ENCODE data around the gene AURKA. TPM values are rescaled to one million over a fixed set of nuclear protein-coding genes. Genes with fewer than 3 reads are reported as not detected.

Gene AURKA
- polyA plus RNA-seq, 1 of the 3 experiments (the other 2 are of a cell fraction) = 24.6 TPM

GRCh38 chr20:56420940-56421688 lies 29.1 kb upstream of the AURKA start:
- Histone ChIP-seq H2AFZ (ENCODE audit: low read depth) (no peak overlapping the region), H3K4me2 (no peak overlapping the region), H3K36me3 (replicated peaks in 1 of 2; ENCODE audit: control insufficient read depth in 1 of 2, insufficient read depth in 2 of 2, low read length in 1 of 2) (no peaks in the 10 kb centered on the region), H3F3A (replicated peaks; ENCODE audit: insufficient read depth) (peaks cover 3% of the 10 kb centered on the region), H3K27me3 (ENCODE audit: insufficient read depth) (no peaks in the 10 kb centered on the region), H3K4me3 (ENCODE audit: low read depth in 2 of 2, low read length in 1 of 2) (no peak overlapping the region), H3K9me2 (no peaks in the 10 kb centered on the region), H3K27ac (ENCODE audit: low read depth in 2 of 2, low read length in 1 of 2) (no peak overlapping the region), H3K4me1 (ENCODE audit: control insufficient read depth in 1 of 2, insufficient read depth in 2 of 2, low read depth in 1 of 2, low read length in 1 of 2) (peaks cover 0 to 16% of the 10 kb centered on the region in 2 experiments; a peak in 1 of 4 replicates), H4K20me1 (ENCODE audit: insufficient read depth) (no peaks in the 10 kb centered on the region), H3K79me2 (ENCODE audit: insufficient read depth) (no peaks in the 10 kb centered on the region), H3K9ac (no peak overlapping the region), H3K9me3 (no peaks in the 10 kb centered on the region)
- CTCF ChIA-PET = interaction anchor here (0.7 kb wide), 1 partner anchor 28 kb away, joined by 3 read pairs; no protein-coding TSS in a partner anchor
- no peak for TF ChIP-seq POLR2AphosphoS5 (IDR thresholded peaks at IDR 0.05; ENCODE audit: low read depth, low read length)
- no peak for DNase-seq
- 81% methylated on average over 11 of the region's 11 CpGs for WGBS (ENCODE audit: low lambda C conversion rate)
- POLR2A ChIA-PET = no interaction called here

DNA sequence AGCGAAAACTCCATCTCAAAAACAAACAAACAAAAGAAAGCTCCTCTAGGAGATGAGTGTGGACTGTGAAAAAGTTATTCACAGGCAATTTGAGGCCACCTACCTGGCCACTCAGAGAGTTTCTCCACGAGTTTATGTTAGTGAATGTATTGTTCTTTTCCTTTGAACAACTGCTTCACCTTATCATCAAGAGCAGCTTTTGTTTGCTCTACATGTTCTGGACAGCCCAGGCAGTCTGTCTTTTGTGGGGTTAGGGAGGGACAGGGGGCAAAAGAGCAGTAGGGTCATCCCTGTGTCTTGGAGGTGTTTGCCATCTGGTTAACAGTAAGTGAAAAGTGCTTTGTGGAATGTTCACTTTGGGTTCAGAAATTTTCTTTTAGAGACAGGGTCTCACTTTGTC lies 28.0 kb upstream of the AURKA start:
- peaks cover 3% of the 10 kb centered on the region for H3F3A ChIP-seq (replicated peaks; ENCODE audit: insufficient read depth)
- ChIA-PET CTCF (interaction anchor here (1.3 kb wide), 1 partner anchor 20 kb away, joined by 4 read pairs; no protein-coding TSS in a partner anchor), POLR2A (no interaction called here)
- H3K27ac ChIP-seq (ENCODE audit: low read depth in 2 of 2, low read length in 1 of 2) = no peak overlapping the region
- no peak overlapping the region for H2AFZ ChIP-seq (ENCODE audit: low read depth)
- no peak for DNase-seq
- no peak overlapping the region for H3K9ac ChIP-seq
- H4K20me1 ChIP-seq (ENCODE audit: insufficient read depth) = no peaks in the 10 kb centered on the region
- peaks cover 0 to 16% of the 10 kb centered on the region in 2 experiments; a peak in 1 of 4 replicates for H3K4me1 ChIP-seq (ENCODE audit: control insufficient read depth in 1 of 2, insufficient read depth in 2 of 2, low read depth in 1 of 2, low read length in 1 of 2)
- WGBS (ENCODE audit: low lambda C conversion rate) = 85% methylated on average over 2 of the region's 2 CpGs
- H3K27me3 ChIP-seq (ENCODE audit: insufficient read depth) = no peaks in the 10 kb centered on the region
- TF ChIP-seq ELF1 (IDR thresholded peaks at IDR 0.05) = no peak
- no peak for TF ChIP-seq SIN3A (IDR thresholded peaks at IDR 0.05; ENCODE audit: borderline replicate concordance, low read depth, low read length)
- TF ChIP-seq TAF1 (IDR thresholded peaks at IDR 0.05; ENCODE audit: borderline replicate concordance, low read depth, low read length) = no peak
- TF ChIP-seq MEF2A (IDR thresholded peaks at IDR 0.05; ENCODE audit: borderline replicate concordance, low read depth) = no peak
- TF ChIP-seq PBX3 (IDR thresholded peaks at IDR 0.05) = no peak
- TF ChIP-seq, protein P1, sequence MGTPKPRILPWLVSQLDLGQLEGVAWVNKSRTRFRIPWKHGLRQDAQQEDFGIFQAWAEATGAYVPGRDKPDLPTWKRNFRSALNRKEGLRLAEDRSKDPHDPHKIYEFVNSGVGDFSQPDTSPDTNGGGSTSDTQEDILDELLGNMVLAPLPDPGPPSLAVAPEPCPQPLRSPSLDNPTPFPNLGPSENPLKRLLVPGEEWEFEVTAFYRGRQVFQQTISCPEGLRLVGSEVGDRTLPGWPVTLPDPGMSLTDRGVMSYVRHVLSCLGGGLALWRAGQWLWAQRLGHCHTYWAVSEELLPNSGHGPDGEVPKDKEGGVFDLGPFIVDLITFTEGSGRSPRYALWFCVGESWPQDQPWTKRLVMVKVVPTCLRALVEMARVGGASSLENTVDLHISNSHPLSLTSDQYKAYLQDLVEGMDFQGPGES (IDR thresholded peaks at IDR 0.05; ENCODE audit: low read depth, low read length) = no peak
- TF ChIP-seq FOXM1 (IDR thresholded peaks at IDR 0.05; ENCODE audit: low read depth) = no peak
- TF ChIP-seq MXI1 (IDR thresholded peaks at IDR 0.05; ENCODE audit: low read depth, low read length) = no peak
- no peak for TF ChIP-seq NRF1 (IDR thresholded peaks at IDR 0.05; ENCODE audit: low read depth, low read length)
- TF ChIP-seq, protein P2, sequence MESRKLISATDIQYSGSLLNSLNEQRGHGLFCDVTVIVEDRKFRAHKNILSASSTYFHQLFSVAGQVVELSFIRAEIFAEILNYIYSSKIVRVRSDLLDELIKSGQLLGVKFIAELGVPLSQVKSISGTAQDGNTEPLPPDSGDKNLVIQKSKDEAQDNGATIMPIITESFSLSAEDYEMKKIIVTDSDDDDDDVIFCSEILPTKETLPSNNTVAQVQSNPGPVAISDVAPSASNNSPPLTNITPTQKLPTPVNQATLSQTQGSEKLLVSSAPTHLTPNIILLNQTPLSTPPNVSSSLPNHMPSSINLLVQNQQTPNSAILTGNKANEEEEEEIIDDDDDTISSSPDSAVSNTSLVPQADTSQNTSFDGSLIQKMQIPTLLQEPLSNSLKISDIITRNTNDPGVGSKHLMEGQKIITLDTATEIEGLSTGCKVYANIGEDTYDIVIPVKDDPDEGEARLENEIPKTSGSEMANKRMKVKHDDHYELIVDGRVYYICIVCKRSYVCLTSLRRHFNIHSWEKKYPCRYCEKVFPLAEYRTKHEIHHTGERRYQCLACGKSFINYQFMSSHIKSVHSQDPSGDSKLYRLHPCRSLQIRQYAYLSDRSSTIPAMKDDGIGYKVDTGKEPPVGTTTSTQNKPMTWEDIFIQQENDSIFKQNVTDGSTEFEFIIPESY (IDR thresholded peaks at IDR 0.05; ENCODE audit: borderline replicate concordance, low read depth) = no peak
- no peak for TF ChIP-seq YY1 (IDR thresholded peaks at IDR 0.05; ENCODE audit: low read depth)
- no peak for TF ChIP-seq EZH2phosphoT487 (IDR thresholded peaks at IDR 0.05; ENCODE audit: borderline replicate concordance, low read depth)
- no peak for TF ChIP-seq RFX5 (IDR thresholded peaks at IDR 0.05; ENCODE audit: low read length)
- TF ChIP-seq POLR2AphosphoS5 (IDR thresholded peaks at IDR 0.05; ENCODE audit: low read depth, low read length) = no peak
- TF ChIP-seq CHD2 (IDR thresholded peaks at IDR 0.05; ENCODE audit: low read length, partially characterized antibody) = no peak
- TF ChIP-seq GABPA (IDR thresholded peaks at IDR 0.05; ENCODE audit: low read depth) = no peak
- TF ChIP-seq USF2 (IDR thresholded peaks at IDR 0.05; ENCODE audit: borderline replicate concordance, low read depth, low read length) = no peak
- TF ChIP-seq GATA2 (CRISPR knock-in tag; IDR thresholded peaks at IDR 0.05) = no peak
- no peak for TF ChIP-seq JUND (IDR thresholded peaks at IDR 0.05)
- TF ChIP-seq SMC3 (IDR thresholded peaks at IDR 0.05; ENCODE audit: low read depth, low read length) = no peak
- no peak overlapping the region for H3K4me2 ChIP-seq
- H3K79me2 ChIP-seq (ENCODE audit: insufficient read depth) = no peaks in the 10 kb centered on the region
- no peaks in the 10 kb centered on the region for H3K36me3 ChIP-seq (replicated peaks in 1 of 2; ENCODE audit: control insufficient read depth in 1 of 2, insufficient read depth in 2 of 2, low read length in 1 of 2)
- no peaks in the 10 kb centered on the region for H3K9me3 ChIP-seq
- no peaks in the 10 kb centered on the region for H3K9me2 ChIP-seq
- H3K4me3 ChIP-seq (ENCODE audit: low read depth in 2 of 2, low read length in 1 of 2) = no peak overlapping the region

Measured in SK-N-SH (cell line).